NCI-H1105 (cell line): Measurements from ENCODE around the gene KCNAB1.
"Not testable (repeated sequence)": the region's sequence is repeated elsewhere in the genome, so short reads cannot be mapped to it uniquely, and the experiment has no call there.

Source experiments
- DNase-seq: peaks from one replicate; lab custom pipeline; 2025; lab: John Stamatoyannopoulos, UW

KCNAB1 gene

DNA sequence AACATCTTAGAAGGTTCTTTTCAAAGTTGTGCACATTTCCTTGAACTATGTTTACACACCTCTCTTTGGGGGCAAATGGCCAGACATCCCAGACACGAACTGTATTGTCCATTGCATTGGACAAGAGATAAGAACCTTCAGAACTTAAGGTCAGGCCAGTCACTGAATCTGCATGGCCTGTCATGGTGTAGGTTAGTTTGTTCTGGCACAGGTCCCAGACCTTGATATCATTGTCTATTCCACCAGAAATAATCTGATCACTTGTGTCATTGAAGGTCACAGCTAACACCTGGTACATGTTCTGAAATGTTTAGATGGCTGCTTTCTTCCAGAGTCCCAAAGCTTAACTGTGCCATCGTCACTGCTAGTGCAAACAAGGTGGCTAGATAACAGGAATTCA, 55.7 kb downstream of the KCNAB1 start:
- DNase-seq = no peak

DNA sequence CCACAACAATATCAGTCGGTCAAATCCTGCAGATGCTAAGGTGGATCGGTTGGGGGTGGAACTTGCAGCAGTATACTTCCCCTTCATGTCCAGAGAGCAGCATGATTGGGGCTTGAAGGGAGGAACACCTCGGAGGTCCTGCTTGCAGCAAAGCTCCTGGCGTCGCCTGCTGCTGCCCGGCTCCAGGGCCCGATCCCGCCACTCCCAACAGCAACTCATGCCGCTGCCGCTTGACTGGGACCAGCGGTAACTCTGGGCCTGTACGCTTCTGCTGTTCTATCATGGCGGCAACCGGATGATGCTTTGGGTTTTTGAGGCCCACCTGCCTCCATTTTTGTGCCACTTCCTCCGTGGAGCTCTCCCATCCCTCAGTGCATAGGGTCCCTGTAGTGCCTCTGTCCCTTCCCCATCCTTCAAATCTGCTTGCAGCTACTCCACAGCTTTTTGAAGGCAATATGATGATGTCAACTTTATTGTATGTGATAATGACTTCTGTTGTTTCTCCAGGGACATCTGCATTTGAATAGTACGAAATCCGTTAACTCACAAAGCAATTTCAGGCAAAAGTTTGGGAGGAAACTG, 56.3 kb downstream of the KCNAB1 start:
- no peak for DNase-seq

DNA sequence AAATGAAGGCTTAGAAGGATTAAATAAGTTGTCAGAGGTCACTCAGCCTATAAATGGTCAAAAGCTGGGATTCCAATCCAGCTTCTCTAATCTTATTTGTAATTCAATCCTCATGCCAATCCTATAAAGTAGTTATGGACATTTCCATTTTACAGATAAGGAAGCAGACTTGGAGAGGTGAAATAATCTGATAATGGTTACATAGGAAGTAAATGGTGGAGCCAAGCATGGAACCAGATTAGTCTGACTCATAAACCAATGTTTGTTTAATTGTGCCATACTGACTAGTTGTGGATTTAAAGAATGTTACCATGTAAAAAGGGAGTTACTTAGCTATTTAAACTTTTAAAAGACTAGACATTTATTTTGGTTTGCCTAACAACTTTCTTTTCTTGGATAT, 59.7 kb downstream of the KCNAB1 start:
- no peak for DNase-seq

- DNase-seq = no peak
Measured at GRCh38 chr3:156181509-156181908, 61.1 kb downstream of the KCNAB1 start.

GRCh38 chr3:156183396-156183795, 63.0 kb downstream of the KCNAB1 start:
- DNase-seq = no peak

GRCh38 chr3:156184156-156184555, 63.8 kb downstream of the KCNAB1 start:
- DNase-seq = no peak

- no peak for DNase-seq
Measured at GRCh38 chr3:156187146-156187769, 66.9 kb downstream of the KCNAB1 start.

- no peak for DNase-seq
Measured at GRCh38 chr3:156188757-156189156, 68.4 kb downstream of the KCNAB1 start.

GRCh38 chr3:156189927-156190326, 69.5 kb downstream of the KCNAB1 start:
- no peak for DNase-seq

DNA sequence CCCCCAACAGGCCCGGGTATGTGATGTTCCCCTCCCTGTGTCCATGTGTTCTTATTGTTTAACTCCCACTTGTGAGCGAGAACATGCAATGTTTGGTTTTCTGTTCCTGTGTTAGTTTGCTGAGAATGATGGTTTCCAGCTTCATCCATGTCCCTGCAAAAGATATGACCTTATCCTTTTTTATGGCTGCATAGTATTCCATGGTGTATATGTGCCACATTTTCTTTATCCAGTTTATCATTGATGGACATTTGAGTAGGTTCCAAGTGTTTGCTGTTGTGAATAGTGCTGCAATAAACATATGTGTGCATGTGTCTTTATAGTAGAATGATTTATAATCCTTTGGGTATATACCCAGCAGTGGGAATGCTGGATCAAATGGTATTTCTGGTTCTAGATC, 74.6 kb downstream of the KCNAB1 start:
- DNase-seq = not testable (repeated sequence)

DNA sequence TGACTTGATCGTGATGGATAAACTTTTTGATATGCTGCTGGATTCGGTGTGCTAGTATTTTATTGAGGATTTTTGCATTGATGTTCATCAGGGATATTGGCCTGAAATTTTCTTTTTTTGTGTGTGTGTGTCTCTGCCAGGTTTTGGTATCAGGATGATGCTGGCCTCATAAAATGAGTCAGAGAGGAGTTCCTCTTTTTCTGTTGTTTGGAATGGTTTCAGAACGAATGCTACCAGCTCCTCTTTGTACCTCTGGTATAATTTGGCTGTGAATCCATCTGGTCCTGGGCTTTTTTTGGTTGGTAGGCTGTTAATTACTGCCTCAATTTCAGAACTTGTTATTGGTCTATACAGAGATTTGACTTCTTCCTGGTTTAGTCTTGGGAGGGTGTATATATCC, 76.8 kb downstream of the KCNAB1 start:
- not testable (repeated sequence) for DNase-seq

- no peak for DNase-seq
Measured at GRCh38 chr3:156201411-156202405, 81.3 kb downstream of the KCNAB1 start.

- no peak for DNase-seq
Measured at GRCh38 chr3:156206157-156206556, 85.8 kb downstream of the KCNAB1 start.

DNA sequence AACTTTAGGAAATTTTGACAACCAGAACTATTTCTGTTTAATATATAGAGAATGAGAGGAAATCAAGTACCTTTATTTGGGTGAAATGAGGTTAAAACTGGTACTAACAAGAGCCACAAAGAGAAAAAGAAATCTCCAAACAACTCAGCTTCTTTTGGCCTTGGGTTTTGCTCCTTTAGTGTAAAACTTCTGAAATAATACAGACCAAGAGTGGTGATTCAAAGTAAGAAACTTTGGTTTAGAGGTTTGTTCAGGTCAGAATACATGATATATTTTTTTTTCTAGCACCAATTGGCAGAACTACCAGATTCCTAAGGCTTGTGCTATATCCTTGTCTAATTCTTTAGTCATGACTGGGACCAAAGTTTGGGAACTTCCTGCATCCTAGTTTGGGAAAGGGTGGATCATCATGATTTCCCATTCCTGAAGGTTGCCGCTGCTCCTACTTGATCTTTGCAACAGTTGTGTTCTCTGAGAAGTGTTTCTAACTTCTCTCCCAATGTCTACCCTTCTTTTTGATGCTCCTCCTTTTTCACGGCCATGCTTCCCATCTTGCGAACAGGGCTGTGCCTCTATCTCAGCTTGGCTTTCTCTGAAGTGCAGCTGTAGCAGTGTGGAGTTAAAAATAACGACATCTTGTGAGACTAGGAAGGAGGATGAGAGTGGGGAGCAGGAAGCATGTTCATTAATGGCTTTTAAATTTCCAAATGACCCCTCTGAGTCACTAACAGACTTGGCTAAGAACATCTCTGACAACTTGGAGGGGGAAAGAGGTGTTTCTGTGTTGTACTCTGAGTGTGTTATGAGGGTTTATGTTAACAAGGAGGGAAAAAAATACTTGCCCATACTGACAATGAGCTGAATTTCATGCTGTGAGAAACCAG, 87.7 kb downstream of the KCNAB1 start:
- DNase-seq = no peak

- no peak for DNase-seq
Measured at GRCh38 chr3:156209631-156210335, 89.4 kb downstream of the KCNAB1 start.

- no peak for DNase-seq
Measured at GRCh38 chr3:156211583-156211982, 91.2 kb downstream of the KCNAB1 start.

DNA sequence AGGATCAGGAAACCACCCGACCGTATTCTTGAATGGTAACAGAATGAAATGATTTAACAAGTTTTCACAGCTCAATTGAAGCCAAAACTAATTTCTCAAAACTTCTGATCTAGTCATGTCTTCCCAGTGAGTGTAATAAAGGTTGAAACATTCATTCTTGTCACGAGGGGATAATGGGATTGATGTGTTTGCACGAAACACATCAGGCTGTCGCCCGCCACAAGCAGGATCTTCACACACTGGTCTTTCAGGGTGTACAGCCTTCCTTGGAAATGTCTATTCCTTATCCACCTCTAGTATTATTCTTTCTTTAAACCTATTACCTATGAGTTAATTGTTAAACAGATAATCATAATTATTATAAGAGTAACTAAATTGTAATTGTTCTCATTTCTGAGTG, 94.3 kb downstream of the KCNAB1 start:
- DNase-seq = no peak

DNA sequence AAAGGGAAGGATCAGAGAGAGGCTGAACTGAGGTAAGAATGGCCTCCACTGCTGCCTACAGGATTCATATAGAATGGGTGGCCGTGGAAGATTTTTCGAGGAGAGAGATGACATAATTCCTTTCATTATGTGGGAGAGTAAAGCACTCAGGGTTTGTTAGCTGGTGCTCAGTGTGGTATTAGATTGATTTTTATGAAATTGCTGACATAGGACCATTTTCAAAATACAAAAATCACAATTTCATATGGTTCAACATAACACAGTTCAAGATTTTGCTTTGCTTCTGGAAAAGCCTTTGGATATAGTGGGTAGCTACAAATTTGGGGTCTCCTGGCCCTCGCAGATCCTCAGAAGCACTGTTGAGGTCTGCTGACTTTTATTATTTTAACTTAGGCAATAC, 95.4 kb downstream of the KCNAB1 start:
- DNase-seq = no peak

DNA sequence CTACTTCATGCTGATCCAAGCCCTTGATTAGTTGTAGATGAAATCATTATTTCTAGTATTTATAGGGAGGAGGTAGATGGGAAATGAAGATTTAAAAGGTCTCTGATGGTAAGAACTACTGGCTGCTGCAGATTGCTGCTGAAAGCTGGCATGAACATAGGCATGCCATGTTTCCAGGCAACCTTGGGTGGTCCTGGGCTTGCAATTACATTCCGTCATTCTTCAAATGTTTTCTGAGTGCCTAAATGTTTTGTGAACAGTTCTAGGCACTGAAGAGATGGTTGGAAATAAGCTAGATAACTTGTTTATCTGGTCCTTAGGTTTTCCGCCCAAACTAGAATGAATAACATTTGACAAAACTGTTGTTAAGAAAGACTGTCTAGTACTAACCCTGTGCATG, 95.8 kb downstream of the KCNAB1 start:
- no peak for DNase-seq

DNA sequence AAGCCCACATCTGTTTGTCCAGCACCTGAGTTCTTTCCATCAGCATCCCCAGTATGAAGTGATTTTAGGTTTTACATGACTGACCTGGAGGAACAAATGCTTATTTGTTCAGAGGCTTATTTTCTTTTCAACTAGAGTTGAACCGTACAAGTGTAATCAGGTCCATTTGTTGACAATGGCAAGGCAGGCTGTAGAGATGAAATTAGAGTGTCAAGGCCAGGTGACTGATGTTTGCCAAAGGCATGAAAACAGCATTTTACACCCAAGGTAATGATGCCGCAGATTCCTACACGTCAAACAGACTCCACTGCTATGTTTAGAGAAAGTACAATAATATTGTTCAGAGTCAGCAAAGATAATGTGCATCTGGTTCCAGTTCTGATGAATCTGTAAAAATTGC, 96.5 kb downstream of the KCNAB1 start:
- DNase-seq = no peak

- DNase-seq = no peak
Measured at GRCh38 chr3:156217674-156218352, 97.4 kb downstream of the KCNAB1 start.
